ENCODE results near the gene PRR20A.
"Not testable (repeated sequence)": the region's sequence is repeated elsewhere in the genome, so short reads cannot be mapped to it uniquely, and the experiment has no call there.

Gene PRR20A

DNA sequence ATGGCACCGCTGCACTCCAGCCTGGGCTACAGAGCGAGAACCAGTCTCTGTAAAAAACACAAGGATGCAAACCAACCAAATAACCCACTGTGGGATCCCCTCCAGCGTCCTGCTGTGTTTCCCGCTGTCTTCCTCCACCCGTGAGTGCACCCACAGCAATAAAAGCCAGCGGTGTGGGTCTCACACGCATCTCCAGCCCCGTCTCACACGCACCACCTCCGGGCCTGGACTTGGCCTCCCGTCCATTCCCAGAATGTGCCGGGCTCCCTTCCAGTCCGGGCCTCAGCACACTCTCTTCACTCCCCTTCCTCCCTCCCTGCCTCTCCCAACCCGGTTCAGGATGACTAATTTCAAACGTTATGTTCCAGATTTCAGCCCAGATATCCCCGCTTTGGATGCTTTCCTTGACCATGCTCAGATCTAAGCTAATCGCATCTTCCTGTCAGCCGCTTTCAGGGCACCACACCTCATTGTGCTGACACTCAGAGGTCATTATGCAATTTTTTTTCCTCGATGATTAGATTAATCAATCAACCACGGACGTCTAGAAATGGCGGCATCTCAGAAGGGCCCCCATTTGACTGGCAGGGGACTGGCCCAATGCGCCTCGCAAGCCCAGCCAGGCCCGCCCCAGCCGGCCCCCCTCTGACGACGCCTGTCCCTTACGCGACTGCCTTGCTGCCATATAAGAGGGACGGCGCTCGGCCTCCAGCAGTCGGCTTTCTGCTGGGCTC is at the start of gene PRR20A:
Gene PRR20A, plus strand, starts transcription at position 684 of the 734 bp plus-strand sequence. CDS start 387 bp downstream, outside the sequence.
- DNase-seq (ENCODE audit: low spot score); FAIRE-seq: not testable (repeated sequence)

DNA sequence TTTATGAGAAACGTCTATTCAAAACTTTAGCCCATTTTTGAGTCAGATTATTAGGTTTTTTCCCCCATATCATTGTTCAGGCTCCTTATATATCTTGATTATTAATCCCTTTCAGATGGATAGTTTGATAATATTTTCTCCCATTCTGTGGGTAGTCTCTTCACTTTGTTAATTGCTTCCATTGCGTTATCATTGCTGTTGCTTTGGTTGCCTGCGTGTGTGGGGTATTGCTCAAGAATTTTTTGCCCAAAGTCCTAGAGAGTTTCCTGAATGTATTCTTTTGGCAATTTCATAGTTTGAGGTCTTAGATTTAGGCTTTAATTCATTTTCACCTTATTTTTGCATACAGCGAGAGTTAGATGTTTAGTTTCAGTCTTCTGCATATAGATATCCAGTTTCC is 25.8 kb upstream of the PRR20A start:
- DNase-seq (ENCODE audit: low spot score), result no peak
- FAIRE-seq, result no peak

DNA sequence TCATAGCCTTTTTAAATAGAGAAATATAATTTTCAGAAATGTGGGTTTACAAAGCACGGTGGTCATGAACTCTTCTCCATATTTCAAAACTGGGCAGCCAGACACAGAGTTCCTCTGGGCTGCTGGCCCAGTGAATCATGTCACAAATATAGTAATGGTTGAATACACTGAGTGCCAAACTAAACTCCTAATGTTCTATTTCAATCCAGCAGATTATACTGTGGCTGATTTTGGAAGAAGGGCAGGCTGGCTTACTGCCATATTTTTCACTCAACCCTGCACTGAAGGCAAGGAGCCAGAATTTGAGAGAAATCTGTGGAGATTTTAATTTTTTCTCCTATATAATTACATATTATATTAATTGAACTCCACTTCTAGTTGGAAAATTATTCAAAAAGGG is 17.0 kb upstream of the PRR20A start:
- DNase-seq (ENCODE audit: low spot score), result no peak
- FAIRE-seq, result no peak

DNA sequence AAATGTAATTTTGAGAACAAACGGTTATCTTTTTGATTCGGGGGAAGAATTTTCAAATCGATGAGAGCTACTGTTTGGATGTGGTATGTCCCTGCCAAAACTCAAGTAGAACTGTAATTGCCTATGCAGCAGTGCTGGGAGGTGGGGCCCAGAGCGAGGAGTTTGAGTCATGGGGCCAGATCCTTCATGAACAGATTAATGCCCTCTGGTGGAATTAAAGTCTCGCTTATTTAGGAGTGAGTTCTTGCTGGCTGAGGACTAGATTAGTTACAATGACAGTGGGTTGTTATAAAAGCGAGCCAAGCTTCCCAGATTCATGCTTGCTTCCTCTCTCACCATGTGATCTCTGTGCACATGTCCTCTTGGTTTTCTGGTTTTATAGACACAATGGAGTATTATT is 11.8 kb upstream of the PRR20A start:
- DNase-seq (ENCODE audit: low spot score) (no peak), FAIRE-seq (no peak)

DNA sequence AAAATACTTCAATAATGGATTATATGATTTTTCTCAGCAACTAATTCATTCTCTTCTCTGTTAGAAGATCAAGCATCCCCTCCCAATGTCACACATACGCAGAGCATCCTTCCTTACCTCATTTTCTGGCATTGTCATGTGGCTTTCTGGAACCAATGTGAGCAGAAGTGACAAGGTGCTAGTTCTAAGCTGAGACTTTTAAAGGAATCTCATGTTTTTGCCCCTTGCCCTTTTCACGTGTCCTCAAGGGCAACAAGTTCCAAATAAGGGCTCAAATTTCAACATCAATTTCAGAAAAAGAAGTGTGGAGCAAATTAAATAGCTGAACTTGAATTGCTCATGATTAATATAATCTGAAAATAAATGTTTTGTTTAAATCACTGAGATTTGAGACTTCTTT is 4.6 kb upstream of the PRR20A start:
- DNase-seq (ENCODE audit: low spot score) (no peak), FAIRE-seq (no peak)

DNA sequence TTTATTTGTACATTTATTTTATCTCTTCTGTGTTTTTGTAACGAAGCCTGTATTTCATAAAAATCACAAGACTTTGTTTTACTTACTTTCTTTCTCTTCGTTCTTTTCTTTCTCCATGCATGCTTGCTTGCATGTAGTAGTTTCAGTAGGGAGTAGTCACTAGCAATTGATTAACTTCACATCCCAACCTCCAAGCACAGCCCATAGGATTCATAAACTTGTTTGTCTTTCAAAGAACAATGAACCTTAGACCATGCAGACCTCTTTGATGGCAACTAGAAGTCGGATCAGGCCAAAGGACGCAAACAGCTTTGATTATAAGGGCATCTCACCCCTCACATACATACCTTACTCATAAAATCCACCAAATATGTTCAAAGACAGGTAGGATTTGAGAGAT is 3.1 kb upstream of the PRR20A start:
- FAIRE-seq, result no peak
- no peak for DNase-seq (ENCODE audit: low spot score)

DNA sequence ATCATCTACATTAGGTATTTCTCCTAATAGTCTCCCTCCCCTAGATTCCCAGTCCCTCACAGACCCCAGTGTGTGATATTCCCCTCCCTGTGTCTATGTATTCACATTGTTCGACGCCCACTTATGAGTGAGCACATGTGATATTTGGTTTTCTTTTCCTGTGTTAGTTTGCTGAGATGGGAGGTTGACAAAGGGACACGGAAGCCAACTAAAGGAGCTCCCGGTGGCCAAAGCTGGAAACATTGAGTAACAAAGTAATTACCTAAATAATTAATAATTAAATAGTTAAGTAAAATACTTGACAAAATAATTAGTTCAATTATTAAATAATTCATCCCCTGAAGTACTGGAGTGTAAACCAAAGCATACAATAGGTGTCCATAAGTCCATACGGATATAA is 1.7 kb upstream of the PRR20A start:
- FAIRE-seq (no peak), DNase-seq (ENCODE audit: low spot score) (no peak)

DNA sequence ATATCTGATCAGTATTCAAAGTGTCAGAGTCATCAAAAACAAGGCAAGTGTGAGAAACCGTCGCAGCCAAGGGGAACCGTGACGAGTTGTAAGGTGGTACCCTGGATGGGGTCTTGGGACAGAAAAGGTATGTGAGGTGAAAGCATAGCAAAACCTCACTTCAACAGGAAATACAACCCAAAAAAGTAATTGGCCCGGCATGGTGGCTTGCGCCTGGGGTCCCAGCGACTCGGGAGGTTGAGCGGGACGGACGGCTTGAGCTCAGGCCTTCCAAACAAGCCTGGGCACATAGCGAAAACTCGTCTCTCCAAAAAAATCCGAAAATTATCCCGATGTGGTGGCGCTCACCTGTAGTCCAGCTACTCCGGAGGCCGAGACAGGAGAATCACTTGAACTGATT is 937 bp upstream of the PRR20A start:
- not testable (repeated sequence) for FAIRE-seq; DNase-seq (ENCODE audit: low spot score)

DNA sequence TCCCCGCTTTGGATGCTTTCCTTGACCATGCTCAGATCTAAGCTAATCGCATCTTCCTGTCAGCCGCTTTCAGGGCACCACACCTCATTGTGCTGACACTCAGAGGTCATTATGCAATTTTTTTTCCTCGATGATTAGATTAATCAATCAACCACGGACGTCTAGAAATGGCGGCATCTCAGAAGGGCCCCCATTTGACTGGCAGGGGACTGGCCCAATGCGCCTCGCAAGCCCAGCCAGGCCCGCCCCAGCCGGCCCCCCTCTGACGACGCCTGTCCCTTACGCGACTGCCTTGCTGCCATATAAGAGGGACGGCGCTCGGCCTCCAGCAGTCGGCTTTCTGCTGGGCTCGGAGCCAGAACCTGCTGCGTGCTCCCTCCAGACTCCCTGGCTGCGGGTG is 6.5 kb downstream of the PRR20A start, which contains the start of gene PRR20B:
Gene PRR20B, plus strand, starts transcription at position 301 of the 400 bp plus-strand sequence. CDS start 387 bp downstream, outside the sequence.
- FAIRE-seq; DNase-seq (ENCODE audit: low spot score): not testable (repeated sequence)

DNA sequence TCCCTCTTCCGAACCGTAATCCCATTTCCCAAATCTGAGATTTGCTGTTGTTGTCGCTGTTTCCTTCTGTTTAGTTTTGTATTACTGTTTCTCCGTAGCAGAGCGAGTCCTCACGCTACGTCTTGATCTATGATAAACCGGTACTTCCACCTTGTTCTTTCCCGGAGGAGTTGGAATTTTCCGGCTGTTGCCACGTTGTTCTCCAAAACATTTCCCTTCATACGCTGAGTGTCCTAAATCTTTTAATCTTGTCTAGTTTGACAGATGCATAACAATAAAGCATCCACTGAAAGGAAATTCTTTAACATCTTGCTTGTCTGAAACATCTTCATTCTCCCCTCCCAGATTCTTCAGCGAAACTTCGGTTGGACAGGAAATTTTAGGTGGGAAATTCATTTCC is 7.4 kb downstream of the PRR20A start:
- not testable (repeated sequence) for FAIRE-seq; DNase-seq (ENCODE audit: low spot score)

DNA sequence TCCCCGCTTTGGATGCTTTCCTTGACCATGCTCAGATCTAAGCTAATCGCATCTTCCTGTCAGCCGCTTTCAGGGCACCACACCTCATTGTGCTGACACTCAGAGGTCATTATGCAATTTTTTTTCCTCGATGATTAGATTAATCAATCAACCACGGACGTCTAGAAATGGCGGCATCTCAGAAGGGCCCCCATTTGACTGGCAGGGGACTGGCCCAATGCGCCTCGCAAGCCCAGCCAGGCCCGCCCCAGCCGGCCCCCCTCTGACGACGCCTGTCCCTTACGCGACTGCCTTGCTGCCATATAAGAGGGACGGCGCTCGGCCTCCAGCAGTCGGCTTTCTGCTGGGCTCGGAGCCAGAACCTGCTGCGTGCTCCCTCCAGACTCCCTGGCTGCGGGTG is 13.0 kb downstream of the PRR20A start, which contains the start of gene PRR20C:
Gene PRR20C, plus strand, starts transcription at position 301 of the 400 bp plus-strand sequence. CDS start 387 bp downstream, outside the sequence.
- not testable (repeated sequence) for FAIRE-seq; DNase-seq (ENCODE audit: low spot score)

DNA sequence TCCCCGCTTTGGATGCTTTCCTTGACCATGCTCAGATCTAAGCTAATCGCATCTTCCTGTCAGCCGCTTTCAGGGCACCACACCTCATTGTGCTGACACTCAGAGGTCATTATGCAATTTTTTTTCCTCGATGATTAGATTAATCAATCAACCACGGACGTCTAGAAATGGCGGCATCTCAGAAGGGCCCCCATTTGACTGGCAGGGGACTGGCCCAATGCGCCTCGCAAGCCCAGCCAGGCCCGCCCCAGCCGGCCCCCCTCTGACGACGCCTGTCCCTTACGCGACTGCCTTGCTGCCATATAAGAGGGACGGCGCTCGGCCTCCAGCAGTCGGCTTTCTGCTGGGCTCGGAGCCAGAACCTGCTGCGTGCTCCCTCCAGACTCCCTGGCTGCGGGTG is 19.6 kb downstream of the PRR20A start, which contains the start of gene PRR20D:
Gene PRR20D, plus strand, starts transcription at position 301 of the 400 bp plus-strand sequence. CDS start 387 bp downstream, outside the sequence.
- not testable (repeated sequence) for DNase-seq (ENCODE audit: low spot score); FAIRE-seq

DNA sequence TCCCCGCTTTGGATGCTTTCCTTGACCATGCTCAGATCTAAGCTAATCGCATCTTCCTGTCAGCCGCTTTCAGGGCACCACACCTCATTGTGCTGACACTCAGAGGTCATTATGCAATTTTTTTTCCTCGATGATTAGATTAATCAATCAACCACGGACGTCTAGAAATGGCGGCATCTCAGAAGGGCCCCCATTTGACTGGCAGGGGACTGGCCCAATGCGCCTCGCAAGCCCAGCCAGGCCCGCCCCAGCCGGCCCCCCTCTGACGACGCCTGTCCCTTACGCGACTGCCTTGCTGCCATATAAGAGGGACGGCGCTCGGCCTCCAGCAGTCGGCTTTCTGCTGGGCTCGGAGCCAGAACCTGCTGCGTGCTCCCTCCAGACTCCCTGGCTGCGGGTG is 26.2 kb downstream of the PRR20A start, which contains the start of gene PRR20E:
Gene PRR20E, plus strand, starts transcription at position 301 of the 400 bp plus-strand sequence. CDS start 387 bp downstream, outside the sequence.
- DNase-seq (ENCODE audit: low spot score); FAIRE-seq: not testable (repeated sequence)

DNA sequence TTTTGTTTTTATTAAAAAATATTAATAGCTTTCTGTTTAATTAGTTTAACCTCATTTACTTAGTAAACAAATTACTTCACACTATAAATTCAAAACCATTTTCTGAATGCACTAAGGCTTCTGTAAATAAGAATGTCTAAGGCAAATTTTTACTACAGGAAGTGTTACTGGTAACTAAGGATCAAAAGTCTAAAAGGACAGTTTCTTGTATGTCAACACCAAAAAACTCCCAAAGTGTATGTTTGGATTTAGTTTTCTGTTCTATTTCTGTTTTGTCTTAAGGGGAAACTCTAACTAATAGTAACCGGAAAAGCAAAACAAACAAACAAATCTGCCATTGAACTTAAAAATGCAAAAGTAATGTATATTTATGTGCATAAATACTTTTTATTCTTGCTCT is 50.9 kb downstream of the PRR20A start:
- FAIRE-seq, result no peak
- no peak for DNase-seq (ENCODE audit: low spot score)

Data from RCC 7860 (cell line).